ENCODE measurements around the gene TIE1. TPM values are rescaled to one million over a fixed set of nuclear protein-coding genes. Genes with fewer than 3 reads are reported as not detected.
A peak's percentile ranks its signal among the peaks of the same experiment; 100 is the strongest.

Gene TIE1
- total RNA-seq, 4 donors from 2014 or later, result 5.6 to 38.8 (median 8.9) TPM

- no peaks in the 10 kb centered on the region for H3K9me3 ChIP-seq
- no peak overlapping the region for H3K4me3 ChIP-seq
- no peaks in the 10 kb centered on the region for H3K36me3 ChIP-seq
- TF ChIP-seq CTCF (IDR thresholded peaks at IDR 0.05), result no peak
- TF ChIP-seq POLR2A (IDR thresholded peaks at IDR 0.05), result no peak
- peaks cover 0 to 8% (median 0%) of the 10 kb centered on the region in 4 donors for H3K4me1 ChIP-seq
- DNase-seq, result no peak
- no peaks in the 10 kb centered on the region for H3K27me3 ChIP-seq
- H3K27ac ChIP-seq, result no peak overlapping the region
Observed at GRCh38 chr1:43327549-43328292, 26.9 kb downstream of the TIE1 start.

GRCh38 chr1:43329995-43330751 lies 29.4 kb downstream of the TIE1 start:
- no peak overlapping the region for H3K4me3 ChIP-seq
- H3K36me3 ChIP-seq, result no peaks in the 10 kb centered on the region
- peak in 1 of 3 donors; percentile 55 for DNase-seq
- no peaks in the 10 kb centered on the region for H3K27me3 ChIP-seq
- H3K27ac ChIP-seq, result peak overlapping the region in 1 of 4 donors; percentile 2
- TF ChIP-seq POLR2A (IDR thresholded peaks at IDR 0.05) (no peak), CTCF (IDR thresholded peaks at IDR 0.05) (no peak)
- no peaks in the 10 kb centered on the region for H3K9me3 ChIP-seq
- H3K4me1 ChIP-seq, result peaks cover 0 to 8% (median 0%) of the 10 kb centered on the region in 4 donors

DNA sequence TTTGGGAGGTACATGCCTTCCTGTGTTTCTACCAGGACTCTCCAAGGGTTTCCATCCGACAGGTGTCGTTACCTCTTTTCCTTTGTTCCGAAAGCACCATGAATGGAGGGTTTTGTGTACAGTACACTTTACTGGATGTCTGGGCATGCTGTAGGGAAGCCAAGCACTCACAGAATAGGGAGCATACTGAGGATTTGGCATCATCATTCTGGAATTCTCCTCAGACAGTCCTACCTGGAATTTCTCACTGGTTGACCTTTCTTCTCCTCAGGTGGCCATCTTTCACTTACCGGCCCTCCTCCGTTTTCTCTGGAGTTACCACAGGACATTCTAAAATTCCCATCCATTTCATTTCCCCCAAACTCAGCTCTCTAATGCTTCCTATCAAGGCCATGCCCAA lies 30.9 kb downstream of the TIE1 start:
- no peak overlapping the region for H3K27ac ChIP-seq
- no peak for TF ChIP-seq CTCF (IDR thresholded peaks at IDR 0.05)
- no peak for TF ChIP-seq POLR2A (IDR thresholded peaks at IDR 0.05)
- no peaks in the 10 kb centered on the region for H3K9me3 ChIP-seq
- peaks cover 0 to 8% (median 0%) of the 10 kb centered on the region in 4 donors for H3K4me1 ChIP-seq
- H3K4me3 ChIP-seq, result no peak overlapping the region
- DNase-seq, result no peak
- H3K36me3 ChIP-seq, result no peaks in the 10 kb centered on the region
- H3K27me3 ChIP-seq, result no peaks in the 10 kb centered on the region

- Histone ChIP-seq H3K4me3 (no peak overlapping the region), H3K9me3 (no peaks in the 10 kb centered on the region), H3K36me3 (no peaks in the 10 kb centered on the region), H3K4me1 (peaks cover 0 to 8% (median 0%) of the 10 kb centered on the region in 4 donors), H3K27me3 (no peaks in the 10 kb centered on the region), H3K27ac (no peak overlapping the region)
- TF ChIP-seq CTCF (IDR thresholded peaks at IDR 0.05) (no peak), POLR2A (IDR thresholded peaks at IDR 0.05) (no peak)
- no peak for DNase-seq
Observed at GRCh38 chr1:43334453-43335205, 33.8 kb downstream of the TIE1 start.

DNA sequence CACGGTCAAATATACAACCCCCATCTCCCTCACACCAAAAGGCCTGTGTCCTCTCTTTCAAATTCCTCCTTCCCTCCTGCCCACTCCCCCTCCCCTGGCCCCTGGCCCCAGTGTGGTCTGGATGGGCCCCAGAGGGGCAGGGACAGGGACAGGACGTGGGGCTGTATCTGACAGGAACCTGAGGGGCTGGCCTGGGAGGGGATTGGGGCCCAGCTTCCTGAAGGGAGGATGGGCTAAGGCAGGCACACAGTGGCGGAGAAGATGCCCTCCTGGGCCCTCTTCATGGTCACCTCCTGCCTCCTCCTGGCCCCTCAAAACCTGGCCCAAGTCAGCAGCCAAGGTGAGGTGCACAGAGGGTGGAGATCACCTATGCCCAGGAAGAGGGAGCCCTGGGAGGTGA lies 36.8 kb downstream of the TIE1 start, which contains the start of gene MPL:
MPL (plus strand) TSS at position 231 of the 400 bp plus-strand sequence; CDS start at position 262, 31 bp downstream.
- TF ChIP-seq CTCF (IDR thresholded peaks at IDR 0.05), result no peak
- no peak for TF ChIP-seq POLR2A (IDR thresholded peaks at IDR 0.05)
- Histone ChIP-seq H3K4me3 (no peak within 1 kb of the TSS), H3K9me3 (no peaks in the 10 kb centered on the region), H3K4me1 (no peaks in the 10 kb centered on the region), H3K27ac (no peak within 1 kb of the TSS), H3K36me3 (no peaks in the 10 kb centered on the region), H3K27me3 (no peaks in the 10 kb centered on the region)
- DNase-seq, result no peak

All from Peyer's patch (tissue), 4 donors.